TTC549 (cell line): ENCODE measurements around the gene GET4.
"Not testable (repeated sequence)": the region's sequence is repeated elsewhere in the genome, so short reads cannot be mapped to it uniquely, and the experiment has no call there.

ENCODE experiments used
- FAIRE-seq: peaks from 2 replicates; lab custom pipeline; 2012; peaks lifted over from hg19 to GRCh38; lab: Jason Lieb, UNC

Gene GET4

GRCh38 chr7:930975-931758 lies 54.8 kb downstream of the GET4 start:
- no peak for FAIRE-seq

- no peak for FAIRE-seq
These were observed 55.7 kb downstream of the GET4 start for GRCh38 chr7:931871-932650.

GRCh38 chr7:932651-932975 lies 56.3 kb downstream of the GET4 start:
- no peak for FAIRE-seq

- FAIRE-seq = no peak
These were observed 58.3 kb downstream of the GET4 start for GRCh38 chr7:934469-935163.

GRCh38 chr7:935164-935873 lies 59.0 kb downstream of the GET4 start:
- no peak for FAIRE-seq

GRCh38 chr7:935874-936385 lies 59.6 kb downstream of the GET4 start:
- no peak for FAIRE-seq

- no peak for FAIRE-seq
These were observed 60.2 kb downstream of the GET4 start for GRCh38 chr7:936386-937054.

GRCh38 chr7:937856-938484 lies 61.6 kb downstream of the GET4 start:
- no peak for FAIRE-seq

GRCh38 chr7:938546-939185 lies 62.3 kb downstream of the GET4 start:
- no peak for FAIRE-seq

GRCh38 chr7:939843-940242 lies 63.5 kb downstream of the GET4 start:
- no peak for FAIRE-seq

- FAIRE-seq = no peak
These were observed 64.5 kb downstream of the GET4 start for GRCh38 chr7:940599-941408.

- FAIRE-seq = not testable (repeated sequence)
These were observed 67.4 kb downstream of the GET4 start for GRCh38 chr7:943793-944192.

- no peak for FAIRE-seq
These were observed 68.4 kb downstream of the GET4 start for GRCh38 chr7:944744-945143.

GRCh38 chr7:945147-945555 lies 68.8 kb downstream of the GET4 start:
- no peak for FAIRE-seq

- no peak for FAIRE-seq
These were observed 69.4 kb downstream of the GET4 start for GRCh38 chr7:945556-946255.
